ENCODE data around the gene PRKCH.

PRKCH gene

DNA sequence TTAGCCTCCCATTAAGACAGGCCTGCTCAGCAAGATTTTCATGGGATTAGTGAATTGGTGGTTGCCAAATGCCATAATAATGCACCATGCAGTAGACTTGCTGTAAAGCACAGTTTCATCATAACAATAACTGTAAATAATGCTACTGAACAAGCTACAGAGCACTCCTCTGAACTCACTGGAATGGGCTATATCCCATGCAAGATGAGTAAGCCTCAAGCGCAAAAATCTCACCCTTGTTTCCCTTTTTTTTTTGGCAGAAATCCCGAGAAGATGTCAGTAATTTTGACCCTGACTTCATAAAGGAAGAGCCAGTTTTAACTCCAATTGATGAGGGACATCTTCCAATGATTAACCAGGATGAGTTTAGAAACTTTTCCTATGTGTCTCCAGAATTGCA lies 228.0 kb downstream of the PRKCH start:
- TF ChIP-seq, protein P1, sequence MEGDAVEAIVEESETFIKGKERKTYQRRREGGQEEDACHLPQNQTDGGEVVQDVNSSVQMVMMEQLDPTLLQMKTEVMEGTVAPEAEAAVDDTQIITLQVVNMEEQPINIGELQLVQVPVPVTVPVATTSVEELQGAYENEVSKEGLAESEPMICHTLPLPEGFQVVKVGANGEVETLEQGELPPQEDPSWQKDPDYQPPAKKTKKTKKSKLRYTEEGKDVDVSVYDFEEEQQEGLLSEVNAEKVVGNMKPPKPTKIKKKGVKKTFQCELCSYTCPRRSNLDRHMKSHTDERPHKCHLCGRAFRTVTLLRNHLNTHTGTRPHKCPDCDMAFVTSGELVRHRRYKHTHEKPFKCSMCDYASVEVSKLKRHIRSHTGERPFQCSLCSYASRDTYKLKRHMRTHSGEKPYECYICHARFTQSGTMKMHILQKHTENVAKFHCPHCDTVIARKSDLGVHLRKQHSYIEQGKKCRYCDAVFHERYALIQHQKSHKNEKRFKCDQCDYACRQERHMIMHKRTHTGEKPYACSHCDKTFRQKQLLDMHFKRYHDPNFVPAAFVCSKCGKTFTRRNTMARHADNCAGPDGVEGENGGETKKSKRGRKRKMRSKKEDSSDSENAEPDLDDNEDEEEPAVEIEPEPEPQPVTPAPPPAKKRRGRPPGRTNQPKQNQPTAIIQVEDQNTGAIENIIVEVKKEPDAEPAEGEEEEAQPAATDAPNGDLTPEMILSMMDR (IDR thresholded peaks at IDR 0.05; ENCODE audit: low read depth, low read length, missing control alignments), result no peak
- no peak for DNase-seq (ENCODE audit: extremely low read depth, low read depth)
- H3K4me3 ChIP-seq (replicated peaks; ENCODE audit: low read depth, low read length), result no peak overlapping the region

DNA sequence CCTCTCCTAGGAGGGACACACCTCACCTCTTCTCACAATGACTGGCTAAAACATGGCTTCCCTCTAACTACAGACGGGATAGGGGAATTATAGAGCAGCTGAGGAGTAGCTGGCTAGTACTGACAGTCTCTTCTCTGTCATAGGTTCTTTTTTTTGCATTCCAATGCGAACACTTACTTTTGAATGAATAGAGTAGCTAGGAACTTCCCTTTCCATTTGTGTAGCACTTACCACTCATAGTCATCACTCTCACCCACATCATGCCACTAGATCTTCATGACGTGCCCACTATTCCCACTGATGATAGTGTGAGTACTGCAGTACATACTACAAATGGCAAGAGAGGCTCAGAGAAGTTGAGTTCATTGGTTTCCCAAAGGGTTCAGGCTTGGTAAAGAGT lies 230.0 kb downstream of the PRKCH start:
- DNase-seq (ENCODE audit: extremely low read depth, low read depth), result no peak
- no peak overlapping the region for H3K4me3 ChIP-seq (replicated peaks; ENCODE audit: low read depth, low read length)
- TF ChIP-seq, protein P1 (IDR thresholded peaks at IDR 0.05; ENCODE audit: low read depth, low read length, missing control alignments), result no peak

DNA sequence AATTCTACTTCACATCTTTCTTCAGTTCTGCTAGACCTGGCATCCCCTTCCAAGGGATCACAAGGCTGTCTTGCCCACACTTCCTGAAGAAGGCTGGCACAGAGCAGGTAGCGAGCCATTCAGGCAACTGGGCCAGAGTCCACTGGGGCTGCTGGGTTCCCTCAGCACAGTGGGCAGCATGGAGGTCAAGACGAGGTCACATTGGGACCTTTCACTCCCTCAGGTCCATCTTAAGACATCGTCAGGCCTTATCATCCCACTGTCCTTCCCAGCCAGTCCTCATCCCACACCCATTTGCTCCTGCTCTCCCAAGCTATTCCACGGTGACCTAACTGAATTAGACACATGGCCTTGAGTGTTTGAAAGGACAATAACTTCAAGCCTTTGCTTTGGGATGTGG lies 230.9 kb downstream of the PRKCH start:
- H3K4me3 ChIP-seq (replicated peaks; ENCODE audit: low read depth, low read length), result no peak overlapping the region
- no peak for DNase-seq (ENCODE audit: extremely low read depth, low read depth)
- TF ChIP-seq, protein P1 (IDR thresholded peaks at IDR 0.05; ENCODE audit: low read depth, low read length, missing control alignments), result no peak

DNA sequence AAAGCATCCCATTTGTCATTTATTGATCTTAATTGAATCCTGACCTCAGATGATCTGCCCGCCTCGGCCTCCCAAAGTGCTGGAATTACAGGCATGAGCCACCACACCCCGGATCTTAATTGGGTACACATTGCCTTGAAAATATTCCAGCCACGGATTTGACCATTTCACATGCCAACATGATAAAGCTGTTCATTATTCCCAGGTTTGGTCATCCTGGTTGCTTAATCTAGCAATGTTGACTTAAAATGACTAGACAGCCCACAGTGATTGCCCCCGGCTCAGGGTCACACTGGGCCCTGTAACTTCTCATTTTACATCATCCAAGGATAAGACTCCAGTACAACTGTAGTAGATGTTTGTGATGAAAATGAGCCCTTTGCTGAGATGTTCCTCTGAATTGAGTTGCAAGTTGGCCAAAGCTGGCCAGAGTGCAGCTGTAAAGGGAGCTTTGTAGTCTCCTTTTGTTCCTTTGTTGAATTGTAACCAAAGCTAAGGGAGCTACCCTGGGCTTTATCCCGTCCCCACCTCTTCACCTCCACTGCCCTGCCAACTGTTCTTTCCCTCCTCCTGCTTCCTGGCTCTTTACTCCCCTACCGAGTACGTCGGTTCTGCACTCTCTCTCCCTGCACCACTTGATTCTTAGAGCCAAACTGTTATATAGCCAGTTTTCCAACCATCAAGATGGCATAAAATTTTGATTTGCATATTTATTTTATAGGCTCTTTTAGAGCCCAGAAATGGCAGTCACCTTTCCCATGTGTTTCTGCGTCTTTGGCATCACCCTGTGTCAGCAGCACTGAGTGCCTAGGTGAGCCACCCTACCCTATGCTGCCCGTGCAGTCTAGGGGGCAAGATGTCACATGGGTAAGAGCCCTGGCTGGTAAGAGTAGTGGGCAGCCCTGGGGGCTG lies 232.6 kb downstream of the PRKCH start:
- TF ChIP-seq, protein P1 (IDR thresholded peaks at IDR 0.05; ENCODE audit: low read depth, low read length, missing control alignments), result no peak
- DNase-seq (ENCODE audit: extremely low read depth, low read depth), result peak; percentile 66
- no peak overlapping the region for H3K4me3 ChIP-seq (replicated peaks; ENCODE audit: low read depth, low read length)

DNA sequence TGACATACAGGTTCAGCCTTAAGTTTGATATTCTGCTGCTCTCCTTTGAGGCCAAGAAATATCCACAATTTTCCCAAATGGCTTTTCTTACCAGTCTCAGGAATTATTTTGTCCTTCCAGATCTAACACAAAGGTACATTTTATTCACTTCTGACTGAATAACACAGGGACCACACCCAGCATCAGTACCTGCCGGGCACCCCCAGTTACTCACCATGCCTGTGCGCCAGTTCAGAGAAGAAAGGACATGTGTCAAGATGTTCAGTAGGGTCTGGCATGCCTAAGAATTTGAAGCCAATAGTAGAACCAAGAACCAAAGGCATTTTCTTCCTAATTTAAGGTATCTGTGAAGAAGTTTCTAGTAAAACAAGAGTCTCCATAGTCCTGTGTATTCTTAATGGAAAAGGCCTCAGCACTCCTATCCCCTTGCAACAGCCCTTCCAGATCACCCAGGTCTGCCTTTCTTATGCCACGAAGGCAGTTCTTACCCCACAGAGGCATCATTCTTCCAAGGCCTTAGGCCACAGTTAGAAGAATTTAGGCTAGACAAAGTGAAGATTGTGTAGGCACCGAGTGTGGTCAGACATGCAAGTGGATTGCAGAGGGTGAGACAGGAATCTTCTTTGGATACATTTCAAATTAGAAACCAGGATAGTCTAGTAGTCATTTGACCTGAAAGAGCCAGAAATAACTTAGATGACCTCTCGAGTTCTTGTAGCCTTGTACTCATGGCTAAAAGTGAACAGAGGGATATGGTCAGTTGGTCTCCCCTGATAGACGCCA lies 233.9 kb downstream of the PRKCH start:
- no peak for DNase-seq (ENCODE audit: extremely low read depth, low read depth)
- no peak overlapping the region for H3K4me3 ChIP-seq (replicated peaks; ENCODE audit: low read depth, low read length)
- TF ChIP-seq, protein P1 (IDR thresholded peaks at IDR 0.05; ENCODE audit: low read depth, low read length, missing control alignments), result no peak

DNA sequence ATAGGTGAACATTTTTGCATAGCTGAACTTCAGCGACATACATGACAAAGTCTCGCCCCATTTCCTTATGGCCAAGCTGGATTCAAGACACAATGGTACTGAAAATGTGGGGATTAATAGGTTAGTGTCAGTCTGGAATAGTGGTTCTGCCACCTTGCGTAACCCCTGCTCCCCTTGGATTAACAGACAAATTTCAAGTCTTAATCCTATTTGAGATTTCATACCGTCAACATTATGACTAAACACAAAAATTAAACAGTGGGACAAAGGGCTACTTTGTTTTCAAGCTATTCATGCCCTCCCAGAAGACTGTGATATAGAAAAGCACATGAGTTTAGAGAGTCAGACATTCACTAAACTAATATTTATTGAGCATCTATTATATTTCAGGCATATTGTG lies 235.1 kb downstream of the PRKCH start:
- TF ChIP-seq, protein P1 (IDR thresholded peaks at IDR 0.05; ENCODE audit: low read depth, low read length, missing control alignments), result no peak
- H3K4me3 ChIP-seq (replicated peaks; ENCODE audit: low read depth, low read length), result no peak overlapping the region
- no peak for DNase-seq (ENCODE audit: extremely low read depth, low read depth)
